HepG2 (cell line): ENCODE data around the gene ZNF433. TPM values are rescaled to one million over a fixed set of nuclear protein-coding genes. Genes with fewer than 3 reads are reported as not detected.

ENCODE experiments used
- EP300 ChIP-seq, 3 experiments: sonication (generic) in 1 of 3; formaldehyde crosslinking in 1 of 3; IDR thresholded peaks; 2 replicates each; pipeline versions ENCODE4 v1.5.1 to v1.6.1; 2011 to 2020; ENCODE audit warnings: low read depth in 2 of 3, low read length in 2 of 3, borderline replicate concordance in 1 of 3, improper control_type of control experiment in 1 of 3, mild to moderate bottlenecking in 1 of 3, missing genetic modification reagents in 1 of 3, moderate library complexity in 1 of 3
- MEIS1 ChIP-seq: sonication (generic); formaldehyde crosslinking; IDR thresholded peaks from 2 replicates; pipeline ENCODE4 v1.9.0; 2021; ENCODE audit warnings: mild to moderate bottlenecking, missing genetic modification reagents, moderate library complexity, borderline replicate concordance
- NCOA5 ChIP-seq: sonication (generic); formaldehyde crosslinking; IDR thresholded peaks from 2 replicates; pipeline ENCODE4 v1.4.0; 2020; ENCODE audit warnings: missing genetic modification reagents
- NFKB2 ChIP-seq: sonication (generic); formaldehyde crosslinking; IDR thresholded peaks from 2 replicates; pipeline ENCODE4 v1.4.0; 2020; ENCODE audit warnings: missing genetic modification reagents, borderline replicate concordance
- NFYB ChIP-seq: sonication (generic); formaldehyde crosslinking; IDR thresholded peaks from 2 replicates; pipeline ENCODE4 v1.4.0; 2020; ENCODE audit warnings: missing genetic modification reagents
- NKX3-1 ChIP-seq: sonication (generic); formaldehyde crosslinking; IDR thresholded peaks from 2 replicates; pipeline ENCODE4 v1.5.0; 2020; ENCODE audit warnings: missing genetic modification reagents
- PHF20 ChIP-seq: sonication (generic); formaldehyde crosslinking; IDR thresholded peaks from 2 replicates; pipeline ENCODE4 v1.5.0; 2020; ENCODE audit warnings: mild to moderate bottlenecking, missing genetic modification reagents
- POGZ ChIP-seq: sonication (generic); formaldehyde crosslinking; IDR thresholded peaks from 2 replicates; pipeline ENCODE4 v1.4.0; 2020; ENCODE audit warnings: mild to moderate bottlenecking, missing genetic modification reagents
- SNRNP70 ChIP-seq: fragments of 200-400 bp; formaldehyde crosslinking; IDR thresholded peaks from 2 replicates; pipeline ENCODE4 v1.6.1; 2017; ENCODE audit warnings: mild to moderate bottlenecking, low read depth, low read length, moderate library complexity
- ZBTB38 ChIP-seq: sonication (generic); formaldehyde crosslinking; IDR thresholded peaks from 2 replicates; pipeline ENCODE4 v1.5.1; 2020; ENCODE audit warnings: mild to moderate bottlenecking, missing genetic modification reagents
- ZHX2 ChIP-seq, 2 experiments: sonication (generic) in 1 of 2; formaldehyde crosslinking in 1 of 2; IDR thresholded peaks; 2 replicates each; pipeline versions ENCODE4 v1.6.1 to v1.9.0; 2014 to 2022; ENCODE audit warnings: antibody characterized with exemption in 1 of 2, borderline replicate concordance in 1 of 2, inconsistent platforms in 1 of 2, low read depth in 1 of 2, missing genetic modification reagents in 1 of 2
- ZNF230 ChIP-seq: sonication (generic); formaldehyde crosslinking; IDR thresholded peaks from 2 replicates; pipeline ENCODE4 v1.4.0; 2020; ENCODE audit warnings: mild to moderate bottlenecking, missing genetic modification reagents
- ZNF512B ChIP-seq: sonication (generic); formaldehyde crosslinking; IDR thresholded peaks from 2 replicates; pipeline ENCODE4 v1.5.1; 2020; ENCODE audit warnings: missing genetic modification reagents, mild to moderate bottlenecking, borderline replicate concordance
- ZNF567 ChIP-seq: sonication (generic); formaldehyde crosslinking; IDR thresholded peaks from 2 replicates; pipeline ENCODE4 v1.8.1; 2023; ENCODE audit warnings: mild to moderate bottlenecking, missing genetic modification reagents, borderline replicate concordance
- polyA plus RNA-seq, 8 experiments: library from polyadenylated mRNA; depleted of rRNA in 3 of 8; stranded (reverse) in 7 of 8; unstranded in 1 of 8; fragments of >200 nt; fragmentation: Illumina TruSeq in 4 of 8; extraction: Trizol in 4 of 8; gene quantifications; 2 replicates each; pipeline versions ENCODE4 v1.2.1 to v1.2.3, GENCODE V29; 2011 to 2016; ENCODE audit warnings: low read depth in 4 of 8, missing spikeins in 1 of 8, mixed read lengths in 1 of 8; ENCODE audit not compliant: insufficient read depth in 1 of 8
- total RNA-seq, 5 experiments: library from RNA; depleted of rRNA; stranded (reverse); fragments of >200 nt; fragmentation: Illumina TruSeq; extraction: Trizol; gene quantifications; 2 replicates each; pipeline ENCODE4 v1.2.3, GENCODE V29; 2016; ENCODE audit warnings: low read depth in 1 of 5
- TF ChIP-seq, protein P1 (sequence below): sonication (generic); formaldehyde crosslinking; IDR thresholded peaks from 2 replicates; pipeline ENCODE4 v1.4.0; 2020; ENCODE audit warnings: missing genetic modification reagents, borderline replicate concordance

The ZNF433 gene
- total and polyA plus RNA-seq, 2 of the 13 experiments (the other 11 are each of a cell fraction or from before 2014, with no cell fraction given) = 1.8 to 4.9 TPM

- TF ChIP-seq ZHX2 (IDR thresholded peaks at IDR 0.05; ENCODE audit: low read depth) (no peak), ZHX2 (CRISPR knock-in tag; IDR thresholded peaks at IDR 0.05; ENCODE audit: borderline replicate concordance) (no peak), SNRNP70 (no peak), NFYB (peak; percentile 88), NKX3-1 (CRISPR knock-in tag) (peak; percentile 30; the same call in 1 of the 2 replicates), ZBTB38 (CRISPR knock-in tag) (no peak), POGZ (CRISPR knock-in tag) (no peak), EP300 (IDR thresholded peaks at IDR 0.05; ENCODE audit: low read depth in 2 of 2, low read length in 2 of 2) (no peak), EP300 (CRISPR knock-in tag; IDR thresholded peaks at IDR 0.05; ENCODE audit: borderline replicate concordance) (no peak), ZNF512B (no peak), PHF20 (CRISPR knock-in tag) (0 out of 2 replicates have a peak, but pooled peaks have one; percentile 32), NFKB2 (CRISPR knock-in tag) (peak; percentile 47; the same call in 1 of the 2 replicates), MEIS1 (CRISPR knock-in tag) (no peak; the same call in 1 of the 2 replicates), ZNF230 (CRISPR knock-in tag) (no peak), NCOA5 (CRISPR knock-in tag) (no peak), ZNF567 (0 out of 2 replicates have a peak, but pooled peaks have one; percentile 73)
- TF ChIP-seq, protein P1, sequence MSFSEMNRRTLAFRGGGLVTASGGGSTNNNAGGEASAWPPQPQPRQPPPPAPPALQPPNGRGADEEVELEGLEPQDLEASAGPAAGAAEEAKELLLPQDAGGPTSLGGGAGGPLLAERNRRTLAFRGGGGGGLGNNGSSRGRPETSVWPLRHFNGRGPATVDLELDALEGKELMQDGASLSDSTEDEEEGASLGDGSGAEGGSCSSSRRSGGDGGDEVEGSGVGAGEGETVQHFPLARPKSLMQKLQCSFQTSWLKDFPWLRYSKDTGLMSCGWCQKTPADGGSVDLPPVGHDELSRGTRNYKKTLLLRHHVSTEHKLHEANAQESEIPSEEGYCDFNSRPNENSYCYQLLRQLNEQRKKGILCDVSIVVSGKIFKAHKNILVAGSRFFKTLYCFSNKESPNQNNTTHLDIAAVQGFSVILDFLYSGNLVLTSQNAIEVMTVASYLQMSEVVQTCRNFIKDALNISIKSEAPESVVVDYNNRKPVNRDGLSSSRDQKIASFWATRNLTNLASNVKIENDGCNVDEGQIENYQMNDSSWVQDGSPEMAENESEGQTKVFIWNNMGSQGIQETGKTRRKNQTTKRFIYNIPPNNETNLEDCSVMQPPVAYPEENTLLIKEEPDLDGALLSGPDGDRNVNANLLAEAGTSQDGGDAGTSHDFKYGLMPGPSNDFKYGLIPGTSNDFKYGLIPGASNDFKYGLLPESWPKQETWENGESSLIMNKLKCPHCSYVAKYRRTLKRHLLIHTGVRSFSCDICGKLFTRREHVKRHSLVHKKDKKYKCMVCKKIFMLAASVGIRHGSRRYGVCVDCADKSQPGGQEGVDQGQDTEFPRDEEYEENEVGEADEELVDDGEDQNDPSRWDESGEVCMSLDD = 0 out of 2 replicates have a peak, but pooled peaks have one; percentile 56
These were observed at the start of gene ZNF433 (continued) for GRCh38 chr19:12035220-12036172.
